Ishikawa (cell line): ENCODE measurements around the gene TNRC6C.

ENCODE experiments used
- CEBPB ChIP-seq: IDR thresholded peaks from 2 replicates; pipeline ENCODE4 v1.6.1; 2012
- EGR1 ChIP-seq: IDR thresholded peaks from 2 replicates; pipeline ENCODE4 v1.6.1; 2012
- EP300 ChIP-seq: IDR thresholded peaks from 2 replicates; pipeline ENCODE4 v1.6.1; 2012; ENCODE audit warnings: borderline replicate concordance
- FOXM1 ChIP-seq: IDR thresholded peaks from 2 replicates; pipeline ENCODE4 v1.6.1; 2012; ENCODE audit warnings: low read depth, borderline replicate concordance
- MAX ChIP-seq: IDR thresholded peaks from 2 replicates; pipeline ENCODE4 v1.6.1; 2012
- NFIC ChIP-seq: IDR thresholded peaks from 2 replicates; pipeline ENCODE4 v1.6.1; 2012
- RAD21 ChIP-seq: IDR thresholded peaks from 2 replicates; pipeline ENCODE4 v1.6.1; 2012; ENCODE audit warnings: low read depth
- REST ChIP-seq: IDR thresholded peaks from 2 replicates; pipeline ENCODE4 v1.6.1; 2012; ENCODE audit warnings: low read depth, mild to moderate bottlenecking
- TAF1 ChIP-seq: IDR thresholded peaks from 2 replicates; pipeline ENCODE4 v1.6.1; 2012; ENCODE audit warnings: low read depth, mild to moderate bottlenecking
- TCF12 ChIP-seq: IDR thresholded peaks from 2 replicates; pipeline ENCODE4 v1.6.1; 2012; ENCODE audit warnings: low read depth
- TEAD4 ChIP-seq: IDR thresholded peaks from 2 replicates; pipeline ENCODE4 v1.6.1; 2012
- YY1 ChIP-seq: IDR thresholded peaks from 2 replicates; pipeline ENCODE4 v1.6.1; 2012; ENCODE audit warnings: low read depth
- ZBTB7A ChIP-seq: IDR thresholded peaks from 2 replicates; pipeline ENCODE4 v1.6.1; 2012; ENCODE audit warnings: low read depth
- TF ChIP-seq, protein P1 (sequence below): IDR thresholded peaks from 2 replicates; pipeline ENCODE4 v1.6.1; 2012

TNRC6C gene

DNA sequence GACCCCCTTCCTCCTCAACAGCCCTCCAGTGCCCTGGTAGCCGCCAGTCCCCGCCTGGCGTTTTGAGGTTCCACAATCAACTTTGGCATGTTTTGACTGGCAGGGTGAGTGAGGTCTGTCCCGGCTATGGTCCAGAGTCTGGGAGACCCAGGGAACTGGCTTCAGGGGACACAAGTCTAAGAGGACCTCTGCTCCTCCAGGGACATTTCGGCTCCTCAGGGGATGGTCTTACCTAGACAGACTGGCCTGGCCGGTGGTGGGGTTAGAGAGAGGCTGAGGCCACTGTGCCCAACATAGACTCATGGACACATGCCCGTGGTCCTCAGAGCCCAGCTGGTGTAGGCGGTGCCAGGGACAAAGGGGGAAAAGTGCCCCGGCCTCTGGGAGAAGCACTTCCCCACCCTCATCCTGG lies 174.3 kb downstream of the TNRC6C start:
- no peak for TF ChIP-seq TCF12
- no peak for TF ChIP-seq RAD21
- no peak for TF ChIP-seq YY1
- TF ChIP-seq CEBPB = no peak
- TF ChIP-seq TAF1 = no peak

- TF ChIP-seq MAX = no peak
- TF ChIP-seq TCF12 = no peak
- no peak for TF ChIP-seq RAD21
- no peak for TF ChIP-seq NFIC
Measured at GRCh38 chr17:78133179-78133951, 174.9 kb downstream of the TNRC6C start.

- TF ChIP-seq RAD21 (peak; percentile 57), TAF1 (no peak), CEBPB (no peak), NFIC (no peak)
Measured at GRCh38 chr17:78133971-78134898, 175.7 kb downstream of the TNRC6C start.

- no peak for TF ChIP-seq ZBTB7A
- no peak for TF ChIP-seq RAD21
- no peak for TF ChIP-seq CEBPB
- TF ChIP-seq TEAD4 = no peak
- TF ChIP-seq, protein P1, sequence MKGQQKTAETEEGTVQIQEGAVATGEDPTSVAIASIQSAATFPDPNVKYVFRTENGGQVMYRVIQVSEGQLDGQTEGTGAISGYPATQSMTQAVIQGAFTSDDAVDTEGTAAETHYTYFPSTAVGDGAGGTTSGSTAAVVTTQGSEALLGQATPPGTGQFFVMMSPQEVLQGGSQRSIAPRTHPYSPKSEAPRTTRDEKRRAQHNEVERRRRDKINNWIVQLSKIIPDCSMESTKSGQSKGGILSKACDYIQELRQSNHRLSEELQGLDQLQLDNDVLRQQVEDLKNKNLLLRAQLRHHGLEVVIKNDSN = no peak
- no peak for TF ChIP-seq EP300
- TF ChIP-seq YY1 = no peak
- no peak for TF ChIP-seq REST
Measured at GRCh38 chr17:78134899-78135385, 176.4 kb downstream of the TNRC6C start.

DNA sequence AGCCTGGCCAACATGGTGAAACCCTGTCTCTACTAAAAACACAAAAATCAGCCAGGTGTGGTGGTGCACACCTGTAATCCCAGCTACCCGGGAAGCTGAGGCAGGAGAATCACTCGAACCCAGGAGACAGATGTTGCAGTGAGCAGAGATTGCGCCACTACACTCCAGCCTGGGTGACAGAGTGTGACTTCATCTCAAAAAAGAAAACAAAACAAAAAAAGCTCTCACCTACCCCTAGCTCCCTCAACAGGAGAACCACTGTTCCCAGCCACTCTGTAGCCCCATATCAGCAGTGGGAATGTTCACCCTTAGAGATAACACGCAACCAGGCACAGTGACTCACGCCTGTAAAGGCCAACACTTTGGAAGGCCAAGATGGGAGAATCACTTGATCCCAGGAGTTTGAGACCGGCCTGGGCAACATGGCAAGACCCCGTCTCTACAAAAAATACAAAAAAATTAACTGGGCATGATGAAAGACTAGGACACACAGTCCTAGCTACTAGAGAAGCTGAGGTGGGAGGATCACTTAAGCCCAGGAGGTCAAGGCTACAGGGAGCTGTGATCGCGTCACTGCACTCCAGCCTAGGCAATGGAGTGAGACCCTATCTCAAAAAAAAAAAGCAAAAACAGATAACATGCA lies 177.5 kb downstream of the TNRC6C start:
- TF ChIP-seq ZBTB7A (no peak), TEAD4 (no peak), REST (no peak)

GRCh38 chr17:78137392-78138203 lies 179.1 kb downstream of the TNRC6C start:
- 0 out of 2 replicates have a peak, but pooled peaks have one; percentile 11 for TF ChIP-seq YY1
- peak; percentile 50; the same call in 1 of the 2 replicates for TF ChIP-seq RAD21
- TF ChIP-seq FOXM1 = no peak
- peak; percentile 53 for TF ChIP-seq TCF12
- TF ChIP-seq EP300 = peak; percentile 34; the same call in 1 of the 2 replicates
- TF ChIP-seq TEAD4 = peak; percentile 65
- no peak for TF ChIP-seq ZBTB7A
- TF ChIP-seq EGR1 = peak; percentile 79
- peak; percentile 44; the same call in 1 of the 2 replicates for TF ChIP-seq MAX
